ENCODE data around the gene NAT10. TPM values are rescaled to one million over a fixed set of nuclear protein-coding genes. Genes with fewer than 3 reads are reported as not detected.

NAT10 gene
- total RNA-seq, 1 donor from 2014 or later, result 34.4 TPM

DNA sequence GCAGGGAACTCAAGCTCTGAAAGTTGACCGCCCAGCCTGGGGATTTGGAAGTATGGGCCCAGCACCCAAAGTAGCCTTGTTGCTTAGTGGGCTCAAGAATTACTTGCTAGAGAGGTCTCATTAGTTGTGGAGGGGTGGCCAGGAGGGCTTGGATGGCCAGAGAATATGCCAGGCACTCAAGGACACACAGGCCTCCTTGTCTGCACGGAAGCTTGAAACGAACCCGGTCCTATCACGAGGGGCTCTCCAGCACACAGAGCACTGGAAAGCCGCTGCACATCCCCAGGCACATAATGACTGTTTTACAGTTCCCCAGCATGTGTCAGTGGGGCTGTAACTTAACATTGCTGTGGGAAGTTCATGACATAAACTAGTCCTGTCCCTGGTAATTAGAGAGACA, 55.9 kb downstream of the NAT10 start:
- peaks cover 31% of the 10 kb centered on the region for H3K27me3 Mint-ChIP-seq (ENCODE audit: unreplicated experiment)

DNA sequence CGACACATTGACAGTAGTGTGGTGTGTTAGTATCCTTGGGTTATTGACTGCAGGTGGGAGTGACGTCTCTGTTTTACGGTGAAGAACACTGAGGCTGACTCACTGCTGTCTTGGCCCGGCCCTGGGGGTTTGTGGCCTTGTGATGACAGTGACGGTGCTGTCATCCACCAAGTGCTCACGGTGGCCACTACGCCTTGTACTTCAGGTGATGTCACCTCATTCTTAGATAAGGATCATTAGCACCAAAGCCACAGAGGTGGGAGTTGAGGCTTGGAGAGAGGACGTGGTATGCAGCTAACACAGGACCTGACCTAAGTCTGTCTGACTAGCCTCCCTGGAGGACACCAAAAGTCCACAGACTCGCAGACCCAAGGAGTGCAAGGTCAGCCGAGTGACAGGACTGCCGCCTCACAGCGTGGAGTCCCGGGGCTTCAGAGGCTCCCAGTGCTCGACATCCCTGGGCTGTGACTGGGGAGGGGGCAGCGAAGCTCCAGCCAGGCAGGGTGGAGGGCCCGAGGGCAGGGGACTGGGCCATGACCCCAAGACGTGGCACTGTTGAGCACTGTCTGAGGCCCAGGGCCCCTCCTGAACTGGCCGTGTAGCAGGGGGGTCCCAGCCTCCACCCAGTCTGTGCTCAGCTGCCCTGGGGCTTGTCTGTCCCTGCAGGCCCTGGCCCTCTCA, 56.5 kb downstream of the NAT10 start:
- peaks cover 51% of the 10 kb centered on the region for H3K36me3 Mint-ChIP-seq (ENCODE audit: low read depth, unreplicated experiment)
- no peak overlapping the region for H3K27ac Mint-ChIP-seq (ENCODE audit: unreplicated experiment)
- no peaks in the 10 kb centered on the region for H3K9me3 Mint-ChIP-seq (ENCODE audit: unreplicated experiment)
- DNase-seq (ENCODE audit: low spot score), result no peak
- H3K27me3 Mint-ChIP-seq (ENCODE audit: unreplicated experiment), result peaks cover 32% of the 10 kb centered on the region
- H3K4me1 Mint-ChIP-seq (ENCODE audit: unreplicated experiment), result no peaks in the 10 kb centered on the region
- no peak overlapping the region for H3K4me3 Mint-ChIP-seq (ENCODE audit: unreplicated experiment)
- TF ChIP-seq, protein P1, sequence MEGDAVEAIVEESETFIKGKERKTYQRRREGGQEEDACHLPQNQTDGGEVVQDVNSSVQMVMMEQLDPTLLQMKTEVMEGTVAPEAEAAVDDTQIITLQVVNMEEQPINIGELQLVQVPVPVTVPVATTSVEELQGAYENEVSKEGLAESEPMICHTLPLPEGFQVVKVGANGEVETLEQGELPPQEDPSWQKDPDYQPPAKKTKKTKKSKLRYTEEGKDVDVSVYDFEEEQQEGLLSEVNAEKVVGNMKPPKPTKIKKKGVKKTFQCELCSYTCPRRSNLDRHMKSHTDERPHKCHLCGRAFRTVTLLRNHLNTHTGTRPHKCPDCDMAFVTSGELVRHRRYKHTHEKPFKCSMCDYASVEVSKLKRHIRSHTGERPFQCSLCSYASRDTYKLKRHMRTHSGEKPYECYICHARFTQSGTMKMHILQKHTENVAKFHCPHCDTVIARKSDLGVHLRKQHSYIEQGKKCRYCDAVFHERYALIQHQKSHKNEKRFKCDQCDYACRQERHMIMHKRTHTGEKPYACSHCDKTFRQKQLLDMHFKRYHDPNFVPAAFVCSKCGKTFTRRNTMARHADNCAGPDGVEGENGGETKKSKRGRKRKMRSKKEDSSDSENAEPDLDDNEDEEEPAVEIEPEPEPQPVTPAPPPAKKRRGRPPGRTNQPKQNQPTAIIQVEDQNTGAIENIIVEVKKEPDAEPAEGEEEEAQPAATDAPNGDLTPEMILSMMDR (IDR thresholded peaks at IDR 0.05; ENCODE audit: unreplicated experiment), result no peak

More for the DNA sequence above, 55.9 kb downstream of the NAT10 start:
- TF ChIP-seq, protein P1 (IDR thresholded peaks at IDR 0.05; ENCODE audit: unreplicated experiment), result no peak
- H3K4me3 Mint-ChIP-seq (ENCODE audit: unreplicated experiment), result peak overlapping the region; percentile 73
- H3K4me1 Mint-ChIP-seq (ENCODE audit: unreplicated experiment), result no peaks in the 10 kb centered on the region
- peaks cover 48% of the 10 kb centered on the region for H3K36me3 Mint-ChIP-seq (ENCODE audit: low read depth, unreplicated experiment)
- no peak overlapping the region for H3K27ac Mint-ChIP-seq (ENCODE audit: unreplicated experiment)
- no peaks in the 10 kb centered on the region for H3K9me3 Mint-ChIP-seq (ENCODE audit: unreplicated experiment)
- no peak for DNase-seq (ENCODE audit: low spot score)

DNA sequence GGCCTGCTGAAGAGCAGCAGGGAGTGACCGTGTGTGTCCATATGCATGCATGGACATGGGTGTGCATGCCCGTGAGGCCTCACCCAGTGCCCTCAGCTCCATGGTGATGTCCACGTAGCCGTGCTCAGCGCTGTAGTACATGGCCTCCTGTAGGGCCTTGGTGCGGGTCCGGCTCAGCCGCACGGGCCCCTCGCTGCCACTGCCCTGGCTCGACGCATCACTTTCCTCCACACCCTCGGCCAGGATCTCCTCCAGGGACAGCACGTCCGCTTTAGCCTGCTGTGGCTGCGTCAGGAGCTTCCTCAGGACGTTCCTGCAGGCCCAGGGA, 57.0 kb downstream of the NAT10 start:
- no peak overlapping the region for H3K4me3 Mint-ChIP-seq (ENCODE audit: unreplicated experiment)
- H3K27me3 Mint-ChIP-seq (ENCODE audit: unreplicated experiment), result peaks cover 36% of the 10 kb centered on the region
- TF ChIP-seq, protein P1 (IDR thresholded peaks at IDR 0.05; ENCODE audit: unreplicated experiment), result no peak
- H3K36me3 Mint-ChIP-seq (ENCODE audit: low read depth, unreplicated experiment), result peaks cover 54% of the 10 kb centered on the region
- DNase-seq (ENCODE audit: low spot score), result no peak
- H3K9me3 Mint-ChIP-seq (ENCODE audit: unreplicated experiment), result no peaks in the 10 kb centered on the region
- no peaks in the 10 kb centered on the region for H3K4me1 Mint-ChIP-seq (ENCODE audit: unreplicated experiment)
- H3K27ac Mint-ChIP-seq (ENCODE audit: unreplicated experiment), result no peak overlapping the region

DNA sequence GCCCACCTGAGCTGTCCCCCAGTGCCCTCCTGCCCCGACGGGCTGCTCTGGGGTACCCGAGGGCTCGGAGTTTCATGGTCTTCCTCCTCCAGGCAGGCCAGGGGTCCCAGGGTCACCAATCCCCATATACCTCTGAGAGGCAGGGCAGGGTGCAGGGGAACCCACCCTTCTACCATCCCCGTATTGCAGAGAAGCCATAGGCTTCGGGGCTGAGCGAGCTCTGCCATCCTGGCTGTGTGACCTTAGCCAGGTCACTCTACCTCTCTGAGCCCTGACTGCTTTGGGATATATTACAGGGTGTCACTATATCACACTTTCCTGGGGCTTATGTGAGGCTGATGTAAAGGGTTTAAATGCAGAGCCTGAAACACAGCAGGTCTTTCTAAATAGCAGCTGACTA, 57.4 kb downstream of the NAT10 start:
- Mint-ChIP-seq H3K9me3 (ENCODE audit: unreplicated experiment) (no peaks in the 10 kb centered on the region), H3K4me1 (ENCODE audit: unreplicated experiment) (no peaks in the 10 kb centered on the region), H3K27ac (ENCODE audit: unreplicated experiment) (peak overlapping the region; percentile 52), H3K27me3 (ENCODE audit: unreplicated experiment) (peaks cover 37% of the 10 kb centered on the region), H3K36me3 (ENCODE audit: low read depth, unreplicated experiment) (peaks cover 53% of the 10 kb centered on the region), H3K4me3 (ENCODE audit: unreplicated experiment) (no peak overlapping the region)
- no peak for DNase-seq (ENCODE audit: low spot score)
- TF ChIP-seq, protein P1 (IDR thresholded peaks at IDR 0.05; ENCODE audit: unreplicated experiment), result no peak

DNA sequence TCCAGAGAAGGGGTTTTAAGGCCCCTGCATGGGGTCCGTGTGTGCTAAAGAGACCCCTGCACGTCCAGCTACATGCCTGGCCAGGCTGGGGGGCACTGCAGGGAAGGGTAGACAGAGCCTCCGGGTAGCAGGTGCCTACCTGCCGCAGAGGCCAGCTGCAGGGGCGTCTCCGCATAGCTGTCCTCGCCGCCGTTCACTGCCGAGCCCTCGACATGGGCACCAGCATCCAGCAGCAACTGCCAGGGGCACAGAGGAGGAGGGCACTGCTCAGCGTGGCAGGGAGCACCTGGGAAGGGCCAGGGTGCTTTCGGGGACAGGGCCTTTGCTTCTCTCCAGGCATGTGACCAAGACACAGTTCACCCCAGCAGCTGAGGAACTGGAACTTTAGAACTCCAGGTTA, 59.7 kb downstream of the NAT10 start:
- H3K27ac Mint-ChIP-seq (ENCODE audit: unreplicated experiment), result no peak overlapping the region
- peaks cover 37% of the 10 kb centered on the region for H3K27me3 Mint-ChIP-seq (ENCODE audit: unreplicated experiment)
- peaks cover 60% of the 10 kb centered on the region for H3K36me3 Mint-ChIP-seq (ENCODE audit: low read depth, unreplicated experiment)
- DNase-seq (ENCODE audit: low spot score), result no peak
- no peak overlapping the region for H3K4me3 Mint-ChIP-seq (ENCODE audit: unreplicated experiment)
- peaks cover 11% of the 10 kb centered on the region for H3K4me1 Mint-ChIP-seq (ENCODE audit: unreplicated experiment)
- no peaks in the 10 kb centered on the region for H3K9me3 Mint-ChIP-seq (ENCODE audit: unreplicated experiment)
- TF ChIP-seq, protein P1 (IDR thresholded peaks at IDR 0.05; ENCODE audit: unreplicated experiment), result no peak
